SU-DHL-6 (cell line): ENCODE results near the gene GRID2.

Experiments used
- EZH2phosphoT487 ChIP-seq: fragments of 200-600 bp; sonication (generic), shearing (Covaris generic); conservative IDR thresholded peaks from 2 replicates; pipeline ENCODE4 v1.6.1; 2018; ENCODE audit warnings: mild to moderate bottlenecking, antibody characterized with exemption, low read length, moderate library complexity, mixed read lengths
- TF ChIP-seq, protein P1 (sequence below): fragments of 200-600 bp; sonication (generic); IDR thresholded peaks from one replicate; pipeline ENCODE4 v1.5.1; 2017; ENCODE audit warnings: antibody characterized with exemption, mild to moderate bottlenecking, low read length, moderate library complexity; ENCODE audit not compliant: insufficient read depth, poor library complexity, severe bottlenecking

DNA sequence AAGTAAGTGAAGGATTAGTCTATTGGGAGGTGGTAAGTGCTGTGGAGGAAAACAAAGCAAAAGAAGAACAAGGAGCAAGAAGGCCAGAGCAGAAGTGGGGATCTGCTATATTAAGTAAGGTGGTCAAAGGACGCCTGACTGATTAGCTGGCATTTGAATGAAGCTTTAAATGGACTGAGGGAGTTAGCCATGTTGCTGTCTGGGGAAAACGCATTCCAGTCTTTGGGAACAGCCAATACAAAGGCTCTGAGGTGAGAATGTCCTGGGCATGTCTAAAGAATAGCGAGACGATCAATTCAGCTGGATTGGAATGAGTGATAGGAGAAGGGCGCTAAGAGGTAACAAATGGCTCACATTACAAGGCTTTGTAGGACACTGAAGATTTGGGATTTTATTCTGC lies 1476.3 kb downstream of the GRID2 start:
- TF ChIP-seq, protein P1, sequence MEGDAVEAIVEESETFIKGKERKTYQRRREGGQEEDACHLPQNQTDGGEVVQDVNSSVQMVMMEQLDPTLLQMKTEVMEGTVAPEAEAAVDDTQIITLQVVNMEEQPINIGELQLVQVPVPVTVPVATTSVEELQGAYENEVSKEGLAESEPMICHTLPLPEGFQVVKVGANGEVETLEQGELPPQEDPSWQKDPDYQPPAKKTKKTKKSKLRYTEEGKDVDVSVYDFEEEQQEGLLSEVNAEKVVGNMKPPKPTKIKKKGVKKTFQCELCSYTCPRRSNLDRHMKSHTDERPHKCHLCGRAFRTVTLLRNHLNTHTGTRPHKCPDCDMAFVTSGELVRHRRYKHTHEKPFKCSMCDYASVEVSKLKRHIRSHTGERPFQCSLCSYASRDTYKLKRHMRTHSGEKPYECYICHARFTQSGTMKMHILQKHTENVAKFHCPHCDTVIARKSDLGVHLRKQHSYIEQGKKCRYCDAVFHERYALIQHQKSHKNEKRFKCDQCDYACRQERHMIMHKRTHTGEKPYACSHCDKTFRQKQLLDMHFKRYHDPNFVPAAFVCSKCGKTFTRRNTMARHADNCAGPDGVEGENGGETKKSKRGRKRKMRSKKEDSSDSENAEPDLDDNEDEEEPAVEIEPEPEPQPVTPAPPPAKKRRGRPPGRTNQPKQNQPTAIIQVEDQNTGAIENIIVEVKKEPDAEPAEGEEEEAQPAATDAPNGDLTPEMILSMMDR: no peak
- no peak for TF ChIP-seq EZH2phosphoT487
